ENCODE measurements around the gene AKAP10.
"Not testable (repeated sequence)": the region's sequence is repeated elsewhere in the genome, so short reads cannot be mapped to it uniquely, and the experiment has no call there.

Gene AKAP10

DNA sequence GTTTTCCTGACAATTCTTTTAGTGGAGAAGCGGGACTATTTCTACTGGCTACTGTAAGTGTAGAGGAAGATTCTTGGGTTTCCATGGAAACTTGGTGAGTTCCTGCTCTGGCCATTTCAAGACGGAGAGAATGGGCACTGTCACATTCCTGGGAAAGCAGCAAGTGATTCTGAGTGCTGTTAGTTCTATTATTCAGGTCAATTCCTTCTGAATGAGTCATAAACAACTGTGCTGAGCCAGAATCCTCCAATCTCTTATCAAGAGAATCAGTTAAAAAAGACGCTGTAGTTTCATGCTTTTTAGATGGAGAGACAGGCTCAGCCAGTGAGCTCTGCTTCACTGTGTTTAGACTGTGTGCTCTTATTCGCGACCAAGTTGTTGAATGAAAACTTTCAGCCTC lies 19.6 kb downstream of the AKAP10 start:
- TF ChIP-seq, protein P1, sequence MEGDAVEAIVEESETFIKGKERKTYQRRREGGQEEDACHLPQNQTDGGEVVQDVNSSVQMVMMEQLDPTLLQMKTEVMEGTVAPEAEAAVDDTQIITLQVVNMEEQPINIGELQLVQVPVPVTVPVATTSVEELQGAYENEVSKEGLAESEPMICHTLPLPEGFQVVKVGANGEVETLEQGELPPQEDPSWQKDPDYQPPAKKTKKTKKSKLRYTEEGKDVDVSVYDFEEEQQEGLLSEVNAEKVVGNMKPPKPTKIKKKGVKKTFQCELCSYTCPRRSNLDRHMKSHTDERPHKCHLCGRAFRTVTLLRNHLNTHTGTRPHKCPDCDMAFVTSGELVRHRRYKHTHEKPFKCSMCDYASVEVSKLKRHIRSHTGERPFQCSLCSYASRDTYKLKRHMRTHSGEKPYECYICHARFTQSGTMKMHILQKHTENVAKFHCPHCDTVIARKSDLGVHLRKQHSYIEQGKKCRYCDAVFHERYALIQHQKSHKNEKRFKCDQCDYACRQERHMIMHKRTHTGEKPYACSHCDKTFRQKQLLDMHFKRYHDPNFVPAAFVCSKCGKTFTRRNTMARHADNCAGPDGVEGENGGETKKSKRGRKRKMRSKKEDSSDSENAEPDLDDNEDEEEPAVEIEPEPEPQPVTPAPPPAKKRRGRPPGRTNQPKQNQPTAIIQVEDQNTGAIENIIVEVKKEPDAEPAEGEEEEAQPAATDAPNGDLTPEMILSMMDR (IDR thresholded peaks at IDR 0.05; ENCODE audit: insufficient read depth, low read length, missing control alignments), result no peak
- no peak overlapping the region for H3K4me3 ChIP-seq (ENCODE audit: low read depth, low read length)
- DNase-seq (ENCODE audit: low read depth, low spot score), result peak; percentile 82
- POLR2A ChIA-PET, result no interaction called here
- CTCF ChIA-PET, result no interaction called here

DNA sequence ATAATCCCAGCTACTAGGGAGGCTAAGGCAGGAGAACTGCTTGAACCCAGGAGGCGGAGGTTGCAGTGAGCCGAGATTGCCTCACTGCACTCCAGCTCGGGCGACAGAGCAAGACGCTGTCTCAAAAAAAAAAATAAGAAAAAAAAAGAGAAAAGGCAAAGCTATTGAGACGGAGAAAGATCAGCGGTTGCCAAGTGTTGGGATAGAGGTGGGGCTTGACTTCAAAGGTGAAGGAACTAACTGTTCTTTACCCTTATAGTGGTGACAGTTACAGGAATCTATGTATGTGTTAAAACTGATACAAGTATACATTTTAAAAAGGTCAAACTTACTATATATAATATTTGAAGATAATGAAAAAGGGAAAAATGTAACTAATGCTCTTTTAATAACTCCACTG lies 22.5 kb downstream of the AKAP10 start:
- ChIA-PET CTCF (no interaction called here), POLR2A (no interaction called here)
- no peak for DNase-seq (ENCODE audit: low read depth, low spot score)
- H3K4me3 ChIP-seq (ENCODE audit: low read depth, low read length), result no peak overlapping the region
- TF ChIP-seq, protein P1 (IDR thresholded peaks at IDR 0.05; ENCODE audit: insufficient read depth, low read length, missing control alignments), result no peak

DNA sequence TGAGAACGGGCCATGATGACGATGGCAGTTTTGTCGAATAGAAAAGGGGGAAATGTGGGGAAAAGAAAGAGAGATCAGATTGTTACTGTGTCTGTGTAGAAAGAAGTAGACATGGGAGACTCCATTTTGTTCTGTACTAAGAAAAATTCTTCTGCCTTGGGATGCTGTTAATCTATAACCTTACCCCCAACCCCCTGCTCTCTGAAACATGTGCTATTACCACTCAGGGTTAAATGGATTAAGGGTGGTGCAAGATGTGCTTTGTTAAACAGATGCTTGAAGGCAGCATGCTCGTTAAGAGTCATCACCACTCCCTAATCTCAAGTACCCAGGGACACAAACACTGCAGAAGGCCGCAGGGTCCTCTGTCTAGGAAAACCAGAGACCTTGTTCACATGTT lies 26.2 kb downstream of the AKAP10 start:
- H3K4me3 ChIP-seq (ENCODE audit: low read depth, low read length); CTCF ChIA-PET; POLR2A ChIA-PET; DNase-seq (ENCODE audit: low read depth, low spot score): not testable (repeated sequence)

DNA sequence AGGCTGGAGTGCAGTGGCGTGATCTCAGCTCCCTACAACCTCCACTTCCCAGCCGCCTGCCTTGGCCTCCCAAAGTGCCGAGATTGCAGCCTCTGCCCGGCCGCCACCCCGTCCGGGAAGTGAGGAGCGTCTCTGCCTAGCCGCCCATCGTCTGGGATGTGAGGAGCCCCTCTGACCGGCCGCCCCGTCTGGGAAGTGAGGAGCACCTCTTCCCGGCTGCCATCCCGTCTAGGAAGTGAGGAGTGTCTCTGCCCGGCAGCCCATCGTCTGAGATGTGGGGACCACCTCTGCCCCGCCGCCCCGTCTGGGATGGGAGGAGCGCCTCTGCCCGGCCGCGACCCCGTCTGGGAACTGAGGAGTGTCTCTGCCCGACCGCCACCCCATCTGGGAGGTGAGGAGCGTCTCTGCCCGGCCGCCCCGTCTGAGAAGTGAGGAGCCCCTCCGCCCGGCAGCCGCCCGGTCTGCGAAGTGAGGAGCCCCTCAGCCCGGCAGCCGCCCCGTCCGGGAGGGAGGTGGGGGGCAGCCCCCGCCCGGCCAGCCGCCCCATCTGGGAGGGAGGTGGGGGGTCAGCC lies 26.9 kb downstream of the AKAP10 start:
- H3K4me3 ChIP-seq (ENCODE audit: low read depth, low read length); POLR2A ChIA-PET; DNase-seq (ENCODE audit: low read depth, low spot score); CTCF ChIA-PET: not testable (repeated sequence)

DNA sequence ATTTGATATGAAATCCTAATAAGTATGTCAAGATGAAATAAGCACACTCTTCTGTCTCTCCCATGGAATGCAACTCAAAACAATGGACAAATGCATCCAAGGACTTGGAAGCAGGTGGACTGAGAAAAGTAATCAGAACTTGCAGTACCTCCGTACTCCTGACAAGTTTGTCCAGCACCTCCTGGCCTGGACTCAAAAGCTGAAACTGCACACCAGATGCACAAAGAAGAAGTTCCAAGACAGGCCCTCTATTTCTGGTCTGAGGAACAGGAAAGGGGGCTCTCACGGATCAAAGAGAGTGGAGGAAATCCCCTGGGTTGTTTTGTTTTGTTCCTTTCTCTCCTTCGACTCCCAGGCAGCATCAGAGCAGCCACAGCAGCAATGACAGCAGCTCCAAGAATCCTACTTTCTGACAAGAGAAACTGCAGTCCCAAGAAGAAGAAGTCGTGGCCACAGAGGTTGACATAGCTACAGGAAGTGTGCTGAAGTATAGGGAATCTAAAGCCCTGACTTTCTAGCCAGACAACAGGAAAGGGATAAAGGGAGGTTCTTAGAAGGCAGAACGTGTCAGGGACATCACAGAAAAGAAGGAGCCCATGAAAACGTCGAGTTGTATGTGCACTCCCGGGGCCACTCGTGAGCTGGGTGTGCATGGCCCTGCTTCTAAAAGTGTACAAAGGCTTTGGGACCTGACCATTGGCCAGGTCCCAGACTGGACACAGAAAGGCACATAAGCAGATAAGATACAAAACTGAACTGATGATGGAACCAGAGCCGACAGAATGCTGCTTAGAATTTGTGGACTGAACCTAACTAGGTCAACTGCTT lies 29.3 kb downstream of the AKAP10 start:
- TF ChIP-seq, protein P1 (IDR thresholded peaks at IDR 0.05; ENCODE audit: insufficient read depth, low read length, missing control alignments), result no peak
- CTCF ChIA-PET, result interaction anchor here (1.3 kb wide), 1 partner anchor 8 kb away, joined by 5 read pairs; no protein-coding TSS in a partner anchor
- POLR2A ChIA-PET, result no interaction called here
- no peak overlapping the region for H3K4me3 ChIP-seq (ENCODE audit: low read depth, low read length)
- DNase-seq (ENCODE audit: low read depth, low spot score), result no peak

DNA sequence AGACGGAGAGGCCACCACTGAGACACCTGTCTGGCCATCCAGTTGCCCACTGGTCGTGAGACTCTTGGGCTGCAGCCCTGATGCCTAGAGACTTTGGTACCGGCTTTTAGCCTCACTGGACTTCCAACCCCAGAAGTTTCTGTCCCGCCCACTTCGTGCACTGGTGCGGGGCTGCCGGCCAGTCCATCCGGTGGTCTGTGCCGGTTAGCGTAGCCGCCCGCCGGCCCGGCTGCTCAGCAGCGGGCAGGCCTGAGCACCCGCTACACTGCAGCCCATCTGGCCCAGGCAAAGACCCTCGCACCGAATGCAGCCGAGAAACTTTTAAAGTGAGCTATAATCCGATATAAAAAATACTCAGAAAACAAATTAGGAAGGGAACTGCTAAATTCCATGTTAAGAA lies 30.7 kb downstream of the AKAP10 start:
- POLR2A ChIA-PET, result no interaction called here
- CTCF ChIA-PET, result interaction anchor here (1.0 kb wide), 1 partner anchor 45 kb away, joined by 3 read pairs; no protein-coding TSS in a partner anchor
- no peak for DNase-seq (ENCODE audit: low read depth, low spot score)
- H3K4me3 ChIP-seq (ENCODE audit: low read depth, low read length), result no peak overlapping the region
- TF ChIP-seq, protein P1 (IDR thresholded peaks at IDR 0.05; ENCODE audit: insufficient read depth, low read length, missing control alignments), result no peak

DNA sequence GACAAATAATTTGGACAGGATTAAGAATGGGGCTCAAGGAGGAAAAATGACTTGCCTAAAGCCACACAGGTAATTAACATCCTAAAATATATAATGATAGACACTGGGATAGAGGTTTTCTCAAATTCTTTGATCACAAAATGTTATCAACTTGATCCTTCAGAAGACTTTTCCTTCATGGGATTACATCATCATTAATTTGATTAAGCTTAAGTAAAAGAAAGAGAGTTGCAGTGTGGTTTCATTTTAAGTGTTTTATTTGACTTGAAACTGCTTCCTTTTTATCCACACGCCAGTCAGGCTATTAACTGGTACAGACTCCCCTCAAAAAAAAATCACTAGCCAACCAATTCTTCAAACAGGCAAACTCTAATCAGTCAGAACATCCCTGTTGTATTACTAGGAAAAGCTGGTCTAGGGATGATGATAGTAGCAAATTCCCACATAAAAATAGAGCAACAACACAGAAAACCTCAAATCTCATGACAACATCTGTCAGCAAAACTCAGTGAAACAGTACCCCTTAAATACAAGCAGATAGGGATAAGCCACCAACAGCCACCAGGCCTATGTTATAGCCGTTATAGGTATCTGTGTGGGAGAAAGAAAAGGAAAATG lies 32.5 kb downstream of the AKAP10 start:
- no peak overlapping the region for H3K4me3 ChIP-seq (ENCODE audit: low read depth, low read length)
- ChIA-PET CTCF (no interaction called here), POLR2A (no interaction called here)
- no peak for DNase-seq (ENCODE audit: low read depth, low spot score)
- TF ChIP-seq, protein P1 (IDR thresholded peaks at IDR 0.05; ENCODE audit: insufficient read depth, low read length, missing control alignments), result no peak
